Urinary bladder (tissue), 4 donors: Measurements from ENCODE around the gene GPR12. TPM values are rescaled to one million over a fixed set of nuclear protein-coding genes. Genes with fewer than 3 reads are reported as not detected.

Experiments
- DNase-seq: peaks from one replicate; pipeline ENCODE4 v3.0.0-alpha.2; 2015; ENCODE audit errors: extremely low spot score
- H3K27ac ChIP-seq: one replicate; pipeline ENCODE4 v1.5.1; 2013; ENCODE audit warnings: low read depth, mild to moderate bottlenecking, moderate library complexity
- H3K36me3 ChIP-seq: one replicate; pipeline ENCODE4 v1.6.1; 2013; ENCODE audit warnings: mild to moderate bottlenecking, moderate library complexity; ENCODE audit not compliant: insufficient read depth
- H3K4me1 ChIP-seq: one replicate; pipeline ENCODE4 v1.6.1; 2013; ENCODE audit warnings: mild to moderate bottlenecking, moderate library complexity; ENCODE audit not compliant: insufficient read depth
- H3K4me3 ChIP-seq: one replicate; pipeline ENCODE4 v1.5.1; 2013; ENCODE audit warnings: low read depth, low read length
- WGBS: extraction: QIAGEN DNeasy Blood & Tissue Kit; methylation state at CpG from one replicate; pipeline ENCODE4 v1.1.7; 2013; 5-methylcytosine and 5-hydroxymethylcytosine counted together
- polyA plus RNA-seq: library from polyadenylated mRNA; stranded (reverse); fragments of 200-250 nt; gene quantifications from one replicate; pipeline ENCODE4 v1.2.3, GENCODE V29; 2013
- total RNA-seq: library from RNA; depleted of rRNA; stranded (reverse); fragments of >200 nt; gene quantifications from one replicate; pipeline ENCODE4 v1.2.3, GENCODE V29; 2014
- donor health status: healthy with polysubstance abuse.
- donor health status: healthy.

GPR12 gene
- total and polyA plus RNA-seq, 2 donors, result not detected

- Histone ChIP-seq H3K4me1 (no peaks in the 10 kb centered on the region), H3K36me3 (no peaks in the 10 kb centered on the region), H3K27ac (no peak overlapping the region), H3K4me3 (peak overlapping the region; percentile 56)
- 8% methylated on average over 41 of the region's 41 CpGs for WGBS
- DNase-seq, result no peak
These were observed 421 bp upstream of the GPR12 start for GRCh38 chr13:26760832-26761582.

- H3K4me3 ChIP-seq, result peak overlapping the region; percentile 56
- no peaks in the 10 kb centered on the region for H3K4me1 ChIP-seq
These were observed 1.2 kb downstream of the GPR12 start for GRCh38 chr13:26759249-26759906.

GRCh38 chr13:26758496-26759157 lies 2.0 kb downstream of the GPR12 start:
- no peak for DNase-seq
- no peaks in the 10 kb centered on the region for H3K4me1 ChIP-seq
- 81% methylated on average over 18 of the region's 18 CpGs for WGBS
- H3K4me3 ChIP-seq, result no peak overlapping the region
- no peaks in the 10 kb centered on the region for H3K36me3 ChIP-seq
- no peak overlapping the region for H3K27ac ChIP-seq

More at GRCh38 chr13:26759249-26759906, 1.2 kb downstream of the GPR12 start:
- H3K36me3 ChIP-seq, result no peaks in the 10 kb centered on the region
- 61% methylated on average over 27 of the region's 27 CpGs for WGBS
- no peak overlapping the region for H3K27ac ChIP-seq
- DNase-seq, result no peak

GRCh38 chr13:26756961-26757360 lies 3.6 kb downstream of the GPR12 start:
- 41% methylated on average over 3 of the region's 3 CpGs for WGBS
- Histone ChIP-seq H3K4me1 (no peaks in the 10 kb centered on the region), H3K36me3 (no peaks in the 10 kb centered on the region), H3K27ac (no peak overlapping the region), H3K4me3 (no peak overlapping the region)
- no peak for DNase-seq

GRCh38 chr13:26752671-26753070 lies 7.9 kb downstream of the GPR12 start:
- WGBS, result 67% methylated on average over 2 of the region's 2 CpGs
- Histone ChIP-seq H3K36me3 (no peaks in the 10 kb centered on the region), H3K4me3 (no peak overlapping the region), H3K27ac (no peak overlapping the region), H3K4me1 (no peaks in the 10 kb centered on the region)
- no peak for DNase-seq

- no peaks in the 10 kb centered on the region for H3K36me3 ChIP-seq
- 95% methylated on average over 3 of the region's 3 CpGs for WGBS
- no peaks in the 10 kb centered on the region for H3K4me1 ChIP-seq
- H3K4me3 ChIP-seq, result no peak overlapping the region
- DNase-seq, result no peak
- H3K27ac ChIP-seq, result no peak overlapping the region
These were observed 10.7 kb downstream of the GPR12 start for GRCh38 chr13:26749905-26750304.

- Histone ChIP-seq H3K4me3 (no peak overlapping the region), H3K27ac (no peak overlapping the region), H3K4me1 (no peaks in the 10 kb centered on the region), H3K36me3 (no peaks in the 10 kb centered on the region)
- DNase-seq, result no peak
- 17% methylated on average over 8 of the region's 8 CpGs for WGBS
These were observed 11.3 kb downstream of the GPR12 start for GRCh38 chr13:26749285-26749684.

GRCh38 chr13:26747706-26748105 lies 12.9 kb downstream of the GPR12 start:
- no peak overlapping the region for H3K4me3 ChIP-seq
- H3K27ac ChIP-seq, result no peak overlapping the region
- no peaks in the 10 kb centered on the region for H3K4me1 ChIP-seq
- WGBS, result 66% methylated on average over 2 of the region's 2 CpGs
- DNase-seq, result no peak
- H3K36me3 ChIP-seq, result no peaks in the 10 kb centered on the region

GRCh38 chr13:26743971-26744370 lies 16.6 kb downstream of the GPR12 start:
- WGBS, result 35% methylated on average over 7 of the region's 7 CpGs
- H3K4me3 ChIP-seq, result no peak overlapping the region
- DNase-seq, result no peak
- H3K27ac ChIP-seq, result no peak overlapping the region
- no peaks in the 10 kb centered on the region for H3K36me3 ChIP-seq
- no peaks in the 10 kb centered on the region for H3K4me1 ChIP-seq

- Histone ChIP-seq H3K4me3 (no peak overlapping the region), H3K36me3 (no peaks in the 10 kb centered on the region), H3K27ac (no peak overlapping the region), H3K4me1 (no peaks in the 10 kb centered on the region)
- no peak for DNase-seq
- WGBS, result 18% methylated on average over 25 of the region's 25 CpGs
These were observed 17.8 kb downstream of the GPR12 start for GRCh38 chr13:26742691-26743358.

- DNase-seq, result no peak
- 74% methylated on average over 9 of the region's 9 CpGs for WGBS
- Histone ChIP-seq H3K36me3 (no peaks in the 10 kb centered on the region), H3K27ac (no peak overlapping the region), H3K4me3 (no peak overlapping the region), H3K4me1 (no peaks in the 10 kb centered on the region)
These were observed 24.9 kb downstream of the GPR12 start for GRCh38 chr13:26735677-26736076.

GRCh38 chr13:26727633-26728032 lies 33.0 kb downstream of the GPR12 start:
- Histone ChIP-seq H3K27ac (no peak overlapping the region), H3K36me3 (no peaks in the 10 kb centered on the region), H3K4me3 (no peak overlapping the region), H3K4me1 (no peaks in the 10 kb centered on the region)
- no peak for DNase-seq

- H3K4me3 ChIP-seq, result no peak overlapping the region
- H3K4me1 ChIP-seq, result no peaks in the 10 kb centered on the region
- no peak overlapping the region for H3K27ac ChIP-seq
- H3K36me3 ChIP-seq, result no peaks in the 10 kb centered on the region
- 80% methylated on average over 3 of the region's 3 CpGs for WGBS
- DNase-seq, result no peak
These were observed 33.5 kb downstream of the GPR12 start for GRCh38 chr13:26727122-26727521.
